ENCODE results near the gene CHI3L1. TPM values are rescaled to one million over a fixed set of nuclear protein-coding genes. Genes with fewer than 3 reads are reported as not detected.

CHI3L1 gene
- total and polyA plus RNA-seq, 2 experiments from 2014 or later = 8.4 to 21.8 TPM

DNA sequence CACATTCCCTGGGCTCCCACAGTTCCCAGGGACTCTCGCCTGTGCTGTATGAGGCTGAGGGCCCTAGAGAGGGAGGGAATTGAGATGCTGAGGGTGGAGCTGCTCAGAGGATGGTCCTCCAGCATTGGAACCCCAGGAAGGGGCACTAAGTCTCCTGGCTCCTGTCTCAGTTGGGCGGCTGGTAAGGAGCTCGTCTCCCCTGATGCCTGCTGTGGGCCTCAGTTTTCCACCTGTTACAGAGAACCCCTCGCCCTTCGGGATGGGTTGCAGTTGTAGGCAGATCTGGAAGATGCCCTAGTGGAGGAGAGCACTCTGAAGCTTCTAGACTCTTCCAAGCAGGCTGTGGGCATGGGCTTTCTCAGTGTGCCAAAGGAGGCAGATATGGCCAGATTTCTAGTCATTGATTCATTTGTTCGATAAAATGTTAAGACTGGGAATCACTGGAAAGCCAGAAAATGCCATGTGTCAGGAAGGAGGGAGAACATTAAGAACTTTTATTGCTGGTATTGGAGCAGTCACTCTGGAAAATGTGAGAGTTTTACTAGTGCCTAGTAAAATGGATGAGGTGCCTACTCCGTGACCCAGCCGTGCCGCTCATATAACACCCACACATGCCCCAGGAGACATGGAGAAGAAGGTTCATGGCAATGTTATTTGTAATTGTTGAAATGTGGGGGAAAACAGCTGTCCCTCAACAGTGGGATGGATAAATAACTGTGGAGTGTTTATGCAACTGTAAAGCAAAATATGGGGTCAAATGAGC, 10.1 kb downstream of the CHI3L1 start:
- Histone ChIP-seq H3K36me3 (replicated peaks; ENCODE audit: insufficient read depth, low read depth) (no peaks in the 10 kb centered on the region), H4K20me1 (ENCODE audit: insufficient read depth, poor library complexity, severe bottlenecking) (no peaks in the 10 kb centered on the region), H3K27ac (no peak overlapping the region), H3K9me2 (replicated peaks; ENCODE audit: insufficient read depth) (no peaks in the 10 kb centered on the region), H3K27me3 (no peaks in the 10 kb centered on the region), H2AFZ (no peak overlapping the region), H3K4me3 (no peak overlapping the region), H3K79me2 (no peaks in the 10 kb centered on the region), H3K4me1 (ENCODE audit: insufficient read depth) (peaks cover 14% of the 10 kb centered on the region), H3K4me2 (no peak overlapping the region), H3K9me3 (ENCODE audit: low read depth) (no peaks in the 10 kb centered on the region)
- TF ChIP-seq EZH2 (IDR thresholded peaks at IDR 0.05; ENCODE audit: borderline replicate concordance) (no peak), EZH2phosphoT487 (IDR thresholded peaks at IDR 0.05; ENCODE audit: low read depth, severe bottlenecking, unreplicated experiment) (no peak)
- TF ChIP-seq, protein P1, sequence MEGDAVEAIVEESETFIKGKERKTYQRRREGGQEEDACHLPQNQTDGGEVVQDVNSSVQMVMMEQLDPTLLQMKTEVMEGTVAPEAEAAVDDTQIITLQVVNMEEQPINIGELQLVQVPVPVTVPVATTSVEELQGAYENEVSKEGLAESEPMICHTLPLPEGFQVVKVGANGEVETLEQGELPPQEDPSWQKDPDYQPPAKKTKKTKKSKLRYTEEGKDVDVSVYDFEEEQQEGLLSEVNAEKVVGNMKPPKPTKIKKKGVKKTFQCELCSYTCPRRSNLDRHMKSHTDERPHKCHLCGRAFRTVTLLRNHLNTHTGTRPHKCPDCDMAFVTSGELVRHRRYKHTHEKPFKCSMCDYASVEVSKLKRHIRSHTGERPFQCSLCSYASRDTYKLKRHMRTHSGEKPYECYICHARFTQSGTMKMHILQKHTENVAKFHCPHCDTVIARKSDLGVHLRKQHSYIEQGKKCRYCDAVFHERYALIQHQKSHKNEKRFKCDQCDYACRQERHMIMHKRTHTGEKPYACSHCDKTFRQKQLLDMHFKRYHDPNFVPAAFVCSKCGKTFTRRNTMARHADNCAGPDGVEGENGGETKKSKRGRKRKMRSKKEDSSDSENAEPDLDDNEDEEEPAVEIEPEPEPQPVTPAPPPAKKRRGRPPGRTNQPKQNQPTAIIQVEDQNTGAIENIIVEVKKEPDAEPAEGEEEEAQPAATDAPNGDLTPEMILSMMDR (IDR thresholded peaks at IDR 0.05; ENCODE audit: poor library complexity) = no peak
- 88% methylated on average over 9 of the region's 9 CpGs for WGBS (ENCODE audit: low lambda C conversion rate, missing lambda C conversion rate)
- no peak for DNase-seq (ENCODE audit: low spot score)

DNA sequence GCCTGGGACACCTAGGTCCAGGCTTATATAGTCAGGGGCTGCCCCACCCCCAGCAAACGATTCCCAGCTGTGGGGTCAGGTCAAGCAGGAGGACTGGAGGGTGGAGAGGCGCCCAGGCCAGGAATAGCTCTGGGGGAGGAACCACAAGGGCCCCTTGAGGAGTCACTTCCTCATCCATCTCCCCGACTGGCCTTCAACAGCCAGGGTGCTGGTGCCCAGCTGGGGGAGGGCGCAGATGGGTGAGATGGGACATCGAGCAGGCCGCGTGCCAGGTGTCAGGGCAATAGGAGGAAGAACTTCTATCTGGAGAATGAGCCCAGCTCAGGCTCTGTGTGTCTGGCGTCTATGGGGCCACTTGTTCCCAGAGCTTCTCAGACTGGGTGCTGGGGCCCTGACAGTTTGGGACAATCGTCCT, 10.7 kb downstream of the CHI3L1 start:
- Histone ChIP-seq H3K4me3 (no peak overlapping the region), H3K27me3 (no peaks in the 10 kb centered on the region), H3K9me2 (replicated peaks; ENCODE audit: insufficient read depth) (no peaks in the 10 kb centered on the region), H3K4me2 (no peak overlapping the region), H3K9me3 (ENCODE audit: low read depth) (no peaks in the 10 kb centered on the region), H3K27ac (no peak overlapping the region), H3K36me3 (replicated peaks; ENCODE audit: insufficient read depth, low read depth) (no peaks in the 10 kb centered on the region), H2AFZ (no peak overlapping the region), H4K20me1 (ENCODE audit: insufficient read depth, poor library complexity, severe bottlenecking) (no peaks in the 10 kb centered on the region), H3K4me1 (ENCODE audit: insufficient read depth) (peaks cover 14% of the 10 kb centered on the region), H3K79me2 (no peaks in the 10 kb centered on the region)
- no peak for TF ChIP-seq EZH2 (IDR thresholded peaks at IDR 0.05; ENCODE audit: borderline replicate concordance)
- no peak for TF ChIP-seq EZH2phosphoT487 (IDR thresholded peaks at IDR 0.05; ENCODE audit: low read depth, severe bottlenecking, unreplicated experiment)
- TF ChIP-seq, protein P1 (IDR thresholded peaks at IDR 0.05; ENCODE audit: poor library complexity) = no peak
- no peak for DNase-seq (ENCODE audit: low spot score)
- WGBS (ENCODE audit: low lambda C conversion rate, missing lambda C conversion rate) = 82% methylated on average over 9 of the region's 9 CpGs

DNA sequence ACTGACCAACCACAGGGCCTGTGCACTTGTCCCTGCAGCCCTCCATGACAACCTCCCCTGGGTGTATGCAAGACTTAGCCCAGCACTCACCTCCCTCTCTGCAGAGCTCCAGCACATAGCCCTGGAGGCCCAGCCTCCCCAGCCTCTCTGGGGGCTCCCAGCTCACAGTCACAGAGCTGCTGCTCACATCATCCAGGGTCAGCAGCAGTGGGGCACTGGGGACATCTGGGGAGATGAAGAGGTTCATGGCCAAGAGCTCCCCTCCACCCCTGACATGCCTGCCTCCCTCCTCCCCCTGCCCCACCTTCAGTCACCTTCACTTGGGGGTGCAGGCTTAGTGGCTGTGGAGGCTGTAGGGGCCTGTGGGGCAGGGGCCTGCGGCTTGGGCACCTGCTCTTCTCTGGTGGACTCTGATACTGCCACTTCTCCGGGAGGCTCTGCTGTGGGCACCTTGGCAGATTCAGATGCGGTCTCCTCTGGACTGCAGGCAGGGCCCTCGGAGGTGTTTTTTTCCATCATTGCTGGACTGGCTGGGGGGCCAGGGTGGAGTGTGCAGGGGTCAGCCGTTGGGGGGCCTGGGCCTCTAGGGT, 11.2 kb downstream of the CHI3L1 start, which contains the start of gene MYBPH:
MYBPH (minus strand) TSS at position 590 of the 590 bp plus-strand sequence; CDS start at position 519, 71 bp downstream.
- H3K9me2 ChIP-seq (replicated peaks; ENCODE audit: insufficient read depth) = no peaks in the 10 kb centered on the region
- no peak within 1 kb of the TSS for H3K4me2 ChIP-seq
- H3K36me3 ChIP-seq (replicated peaks; ENCODE audit: insufficient read depth, low read depth) = no peaks in the 10 kb centered on the region
- no peaks in the 10 kb centered on the region for H3K79me2 ChIP-seq
- TF ChIP-seq EZH2 (IDR thresholded peaks at IDR 0.05; ENCODE audit: borderline replicate concordance) (no peak), EZH2phosphoT487 (IDR thresholded peaks at IDR 0.05; ENCODE audit: low read depth, severe bottlenecking, unreplicated experiment) (no peak)
- TF ChIP-seq, protein P1 (IDR thresholded peaks at IDR 0.05; ENCODE audit: poor library complexity) = no peak
- no peak for DNase-seq (ENCODE audit: low spot score)
- H3K4me3 ChIP-seq = no peak within 1 kb of the TSS
- no peaks in the 10 kb centered on the region for H4K20me1 ChIP-seq (ENCODE audit: insufficient read depth, poor library complexity, severe bottlenecking)
- 74% methylated on average over 5 of the region's 5 CpGs for WGBS (ENCODE audit: low lambda C conversion rate, missing lambda C conversion rate)
- no peaks in the 10 kb centered on the region for H3K27me3 ChIP-seq
- H3K4me1 ChIP-seq (ENCODE audit: insufficient read depth) = peaks cover 14% of the 10 kb centered on the region
- H3K27ac ChIP-seq = no peak within 1 kb of the TSS
- H2AFZ ChIP-seq = no peak within 1 kb of the TSS
- H3K9me3 ChIP-seq (ENCODE audit: low read depth) = no peaks in the 10 kb centered on the region
